H9 (cell line): ENCODE measurements around the gene C12orf75. TPM values are rescaled to one million over a fixed set of nuclear protein-coding genes. Genes with fewer than 3 reads are reported as not detected.

Experiments
- DNase-seq: peaks from one replicate; pipeline ENCODE4 v3.0.0-alpha.2; 2017
- H2AFZ ChIP-seq: one replicate; pipeline ENCODE4 v1.6.1; 2013; ENCODE audit warnings: mild to moderate bottlenecking, low read length, control low read depth, moderate library complexity
- H2AK5ac ChIP-seq: 2 replicates; pipeline ENCODE4 v1.6.1; 2013; ENCODE audit warnings: low read length, control low read depth, mixed read lengths; ENCODE audit not compliant: insufficient read length
- H2BK120ac ChIP-seq: one replicate; pipeline ENCODE4 v1.6.1; 2013; ENCODE audit warnings: low read depth, mild to moderate bottlenecking, low read length, control low read depth, inconsistent platforms; ENCODE audit not compliant: poor library complexity, severe bottlenecking
- H2BK12ac ChIP-seq: 2 replicates; pipeline ENCODE4 v1.6.1; 2013; ENCODE audit warnings: low read length, control low read depth, mixed read lengths, low read depth; ENCODE audit not compliant: insufficient read length
- H2BK15ac ChIP-seq: 2 replicates; pipeline ENCODE4 v1.6.1; 2013; ENCODE audit warnings: low read depth, low read length, control low read depth
- H2BK20ac ChIP-seq: one replicate; pipeline ENCODE4 v1.6.1; 2013; ENCODE audit warnings: low read depth, mild to moderate bottlenecking, low read length, control low read depth, inconsistent platforms; ENCODE audit not compliant: poor library complexity, severe bottlenecking
- H2BK5ac ChIP-seq: 2 replicates; pipeline ENCODE4 v1.6.1; 2013; ENCODE audit warnings: low read length, control low read depth, mixed read lengths; ENCODE audit not compliant: insufficient read length
- H3K14ac ChIP-seq: 2 replicates; pipeline ENCODE4 v1.6.1; 2013; ENCODE audit warnings: low read length, control low read depth; ENCODE audit not compliant: insufficient read depth
- H3K18ac ChIP-seq: 2 replicates; pipeline ENCODE4 v1.6.1; 2013; ENCODE audit warnings: low read depth, mild to moderate bottlenecking, mixed read lengths, low read length, control low read depth; ENCODE audit not compliant: insufficient read length
- H3K23ac ChIP-seq: 2 replicates; pipeline ENCODE4 v1.6.1; 2013; ENCODE audit warnings: low read length, control low read depth, mixed read lengths, low read depth; ENCODE audit not compliant: insufficient read length
- H3K23me2 ChIP-seq: 2 replicates; pipeline ENCODE4 v1.6.1; 2013; ENCODE audit warnings: low read depth, mild to moderate bottlenecking, mixed read lengths, low read length, control low read depth; ENCODE audit not compliant: insufficient read length, poor library complexity, severe bottlenecking
- H3K27ac ChIP-seq: 2 replicates; pipeline ENCODE4 v1.5.1; 2013; ENCODE audit warnings: low read length, control low read depth, mixed read lengths, low read depth; ENCODE audit not compliant: insufficient read length
- H3K27me3 ChIP-seq: 2 replicates; pipeline ENCODE4 v1.6.1; 2013; ENCODE audit warnings: low read length, control low read depth, inconsistent platforms; ENCODE audit not compliant: insufficient read depth
- H3K4ac ChIP-seq: 2 replicates; pipeline ENCODE4 v1.6.1; 2013; ENCODE audit warnings: low read depth, mild to moderate bottlenecking, control low read depth, inconsistent platforms, low read length, moderate library complexity
- H3K4me1 ChIP-seq: 2 replicates; pipeline ENCODE4 v1.6.1; 2013; ENCODE audit warnings: low read length, control low read depth, inconsistent platforms; ENCODE audit not compliant: insufficient read depth
- H3K4me2 ChIP-seq: 2 replicates; pipeline ENCODE4 v1.6.1; 2013; ENCODE audit warnings: low read length, control low read depth, mixed read lengths; ENCODE audit not compliant: insufficient read length, insufficient read depth
- H3K56ac ChIP-seq: 2 replicates; pipeline ENCODE4 v1.6.1; 2013; ENCODE audit warnings: low read depth, mild to moderate bottlenecking, mixed read lengths, low read length, control low read depth; ENCODE audit not compliant: insufficient read length
- H3K79me1 ChIP-seq: 2 replicates; pipeline ENCODE4 v1.6.1; 2013; ENCODE audit warnings: low read depth, mild to moderate bottlenecking, moderate library complexity, low read length, control low read depth, inconsistent platforms; ENCODE audit not compliant: insufficient read depth, poor library complexity, severe bottlenecking
- H3K79me2 ChIP-seq: 2 replicates; pipeline ENCODE4 v1.6.1; 2013; ENCODE audit warnings: low read length, control low read depth, inconsistent platforms; ENCODE audit not compliant: insufficient read depth
- H3K9ac ChIP-seq: 2 replicates; pipeline ENCODE4 v1.6.1; 2013; ENCODE audit warnings: low read length, control low read depth, mixed read lengths; ENCODE audit not compliant: insufficient read length; ENCODE audit errors: extremely low read depth
- H3K9me3 ChIP-seq: one replicate; pipeline ENCODE4 v1.6.1; 2013; ENCODE audit warnings: low read depth, low read length, inconsistent platforms; ENCODE audit not compliant: control insufficient read depth
- H3T11ph ChIP-seq: one replicate; pipeline ENCODE4 v1.6.1; 2013; ENCODE audit warnings: mild to moderate bottlenecking, low read length, control low read depth, inconsistent platforms
- H4K20me1 ChIP-seq: one replicate; pipeline ENCODE4 v1.6.1; 2013; ENCODE audit not compliant: control insufficient read depth, insufficient read length, insufficient read depth
- H4K5ac ChIP-seq: 2 replicates; pipeline ENCODE4 v1.6.1; 2013; ENCODE audit warnings: low read depth, mild to moderate bottlenecking, mixed read lengths, low read length, control low read depth; ENCODE audit not compliant: insufficient read length
- H4K8ac ChIP-seq: replicated peaks from 2 replicates; pipeline ENCODE4 v1.6.1; 2013; ENCODE audit warnings: low read length, control low read depth, mixed read lengths, low read depth; ENCODE audit not compliant: insufficient read length
- H4K91ac ChIP-seq: 2 replicates; pipeline ENCODE4 v1.6.1; 2013; ENCODE audit warnings: low read depth, mild to moderate bottlenecking, moderate library complexity, mixed read lengths, low read length, control low read depth; ENCODE audit not compliant: insufficient read length
- H3K27ac Mint-ChIP-seq, 3 experiments: 2 replicates in 2 of 3; 3 replicates in 1 of 3; pipeline ENCODE4 v1.8.0; 2020 to 2021; ENCODE audit warnings: mixed read lengths in 3 of 3, mild to moderate bottlenecking in 1 of 3, moderate library complexity in 1 of 3
- H3K27me3 Mint-ChIP-seq: 2 replicates; pipeline ENCODE4 v1.8.0; 2021; ENCODE audit warnings: low read depth, mild to moderate bottlenecking, moderate library complexity, mixed read lengths
- H3K36me3 Mint-ChIP-seq, 3 experiments: 2 replicates in 2 of 3; 3 replicates in 1 of 3; pipeline ENCODE4 v1.8.0; 2020 to 2021; ENCODE audit warnings: low read depth in 3 of 3, mixed read lengths in 3 of 3; ENCODE audit not compliant: insufficient read depth in 1 of 3
- H3K4me1 Mint-ChIP-seq, 2 experiments: 2 replicates each; pipeline ENCODE4 v1.8.0; 2020; ENCODE audit warnings: mixed read lengths in 2 of 2
- H3K4me3 Mint-ChIP-seq, 2 experiments: 2 replicates in 1 of 2; 3 replicates in 1 of 2; pipeline ENCODE4 v1.8.0; 2020 to 2021; ENCODE audit warnings: mild to moderate bottlenecking in 2 of 2, mixed read lengths in 2 of 2, moderate library complexity in 1 of 2
- H3K9me3 Mint-ChIP-seq, 2 experiments: 2 replicates in 1 of 2; 3 replicates in 1 of 2; pipeline ENCODE4 v1.8.0; 2020; ENCODE audit warnings: mild to moderate bottlenecking in 2 of 2, mixed read lengths in 2 of 2, moderate library complexity in 1 of 2
- WGBS: extraction: QIAGEN DNeasy Blood & Tissue Kit; methylation state at CpG from one replicate; pipeline ENCODE4 v1.1.7; 2013; ENCODE audit warnings: missing lambda C conversion rate, low lambda C conversion rate, mixed read lengths; ENCODE audit not compliant: insufficient read length; ENCODE audit errors: extremely low coverage; 5-methylcytosine and 5-hydroxymethylcytosine counted together
- total RNA-seq: library from RNA; stranded (reverse); gene quantifications from 2 replicates; pipeline ENCODE4 v1.2.1, GENCODE V29; 2021
- TF ChIP-seq, protein P1 (sequence below): fragments of 200-600 bp; sonication (generic); conservative IDR thresholded peaks from 3 replicates; pipeline ENCODE4 v1.8.0; 2021; ENCODE audit warnings: antibody characterized with exemption, mild to moderate bottlenecking

Gene C12orf75
- total RNA-seq, 1 experiment from 2014 or later: 37.9 TPM

DNA sequence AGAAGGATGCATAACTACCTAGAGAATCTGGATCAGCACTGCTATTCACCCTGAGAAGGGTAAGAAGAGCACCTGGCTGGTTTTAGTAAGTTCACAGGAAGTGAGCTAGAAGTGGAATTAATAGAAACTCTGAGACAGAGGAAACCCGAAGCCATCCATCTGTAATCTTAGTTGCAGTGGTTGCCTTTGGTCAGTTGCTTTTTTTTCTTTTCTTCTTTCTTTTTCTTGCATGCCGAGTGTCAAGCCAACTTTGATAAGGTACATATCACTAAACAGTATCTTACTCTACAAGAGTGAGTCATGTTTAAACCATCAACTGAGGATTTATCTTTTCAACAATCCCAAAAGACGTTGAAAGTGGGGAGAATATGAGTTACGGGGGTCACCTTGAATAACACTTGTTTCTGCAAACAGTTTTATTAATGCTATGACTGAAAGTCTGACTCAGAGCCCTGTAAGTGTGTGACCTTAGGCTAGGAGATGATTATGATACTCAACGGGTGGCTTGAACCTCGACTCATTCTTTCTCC lies 26.7 kb downstream of the C12orf75 start:
- H3K27ac ChIP-seq: no peak overlapping the region
- no CpG with 5 or more reads among the region's 6 CpGs for WGBS

More for the DNA sequence above, 26.7 kb downstream of the C12orf75 start:
- H3K36me3 Mint-ChIP-seq: peaks cover 0 to 4% (median 2%) of the 10 kb centered on the region in 3 experiments; a peak in 3 of 7 replicates
- H3K4me2 ChIP-seq: no peak overlapping the region
- no peak overlapping the region for H2BK15ac ChIP-seq
- H3K27me3 ChIP-seq: no peaks in the 10 kb centered on the region
- H2AFZ ChIP-seq: no peak overlapping the region
- H2BK120ac ChIP-seq: no peak overlapping the region
- no peak overlapping the region for H3K9ac ChIP-seq
- no peaks in the 10 kb centered on the region for H3K9me3 ChIP-seq
- no peak overlapping the region for H3K56ac ChIP-seq
- no peak overlapping the region for H2BK20ac ChIP-seq
- TF ChIP-seq, protein P1, sequence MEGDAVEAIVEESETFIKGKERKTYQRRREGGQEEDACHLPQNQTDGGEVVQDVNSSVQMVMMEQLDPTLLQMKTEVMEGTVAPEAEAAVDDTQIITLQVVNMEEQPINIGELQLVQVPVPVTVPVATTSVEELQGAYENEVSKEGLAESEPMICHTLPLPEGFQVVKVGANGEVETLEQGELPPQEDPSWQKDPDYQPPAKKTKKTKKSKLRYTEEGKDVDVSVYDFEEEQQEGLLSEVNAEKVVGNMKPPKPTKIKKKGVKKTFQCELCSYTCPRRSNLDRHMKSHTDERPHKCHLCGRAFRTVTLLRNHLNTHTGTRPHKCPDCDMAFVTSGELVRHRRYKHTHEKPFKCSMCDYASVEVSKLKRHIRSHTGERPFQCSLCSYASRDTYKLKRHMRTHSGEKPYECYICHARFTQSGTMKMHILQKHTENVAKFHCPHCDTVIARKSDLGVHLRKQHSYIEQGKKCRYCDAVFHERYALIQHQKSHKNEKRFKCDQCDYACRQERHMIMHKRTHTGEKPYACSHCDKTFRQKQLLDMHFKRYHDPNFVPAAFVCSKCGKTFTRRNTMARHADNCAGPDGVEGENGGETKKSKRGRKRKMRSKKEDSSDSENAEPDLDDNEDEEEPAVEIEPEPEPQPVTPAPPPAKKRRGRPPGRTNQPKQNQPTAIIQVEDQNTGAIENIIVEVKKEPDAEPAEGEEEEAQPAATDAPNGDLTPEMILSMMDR: no peak
- H3K79me2 ChIP-seq: no peaks in the 10 kb centered on the region
- no peak overlapping the region for H3K4ac ChIP-seq
- no peaks in the 10 kb centered on the region; the same call in 1 of the 2 replicates for H3K4me1 ChIP-seq
- H3K23ac ChIP-seq: no peak overlapping the region
- no peak overlapping the region for H2BK12ac ChIP-seq
- H3K14ac ChIP-seq: no peak overlapping the region
- H3T11ph ChIP-seq: no peak overlapping the region
- H3K18ac ChIP-seq: no peak overlapping the region
- peaks cover 0 to 3% of the 10 kb centered on the region in 2 experiments; a peak in 1 of 5 replicates for H3K9me3 Mint-ChIP-seq
- no peaks in the 10 kb centered on the region for H3K23me2 ChIP-seq
- DNase-seq: no peak
- no peak overlapping the region for H4K5ac ChIP-seq
- no peak overlapping the region for H3K27ac Mint-ChIP-seq
- H2AK5ac ChIP-seq: no peak overlapping the region
- H3K4me1 Mint-ChIP-seq: peaks cover 12% of the 10 kb centered on the region in 2 experiments
- H2BK5ac ChIP-seq: no peak overlapping the region
- H4K8ac ChIP-seq: no peak overlapping the region
- H3K27me3 Mint-ChIP-seq: peaks cover 2% of the 10 kb centered on the region; the same call in 1 of the 2 replicates
- H4K20me1 ChIP-seq: no peaks in the 10 kb centered on the region
- H4K91ac ChIP-seq: no peak overlapping the region
- no peaks in the 10 kb centered on the region for H3K79me1 ChIP-seq
- no peak overlapping the region for H3K4me3 Mint-ChIP-seq
